ENCODE data around the gene HIPK4.

Gene HIPK4

GRCh38 chr19:40424637-40425449 lies 34.9 kb upstream of the HIPK4 start:
- Histone ChIP-seq H4K91ac (ENCODE audit: low read depth, low read length) (peak overlapping the region; percentile 80), H2AFZ (ENCODE audit: insufficient read depth, low read length, poor library complexity) (peak overlapping the region; percentile 32), H2BK12ac (ENCODE audit: low read length) (peak overlapping the region; percentile 19), H3K36me3 (ENCODE audit: control insufficient read depth in 1 of 2, insufficient read depth in 2 of 2, low read length in 2 of 2) (peaks cover 10% of the 10 kb centered on the region in 2 experiments), H3K4me3 (ENCODE audit: low read depth, low read length) (peak overlapping the region; percentile 79), H3K9me3 (ENCODE audit: insufficient read depth, low read depth, low read length) (no peaks in the 10 kb centered on the region), H3K27me3 (ENCODE audit: insufficient read depth, low read length) (no peaks in the 10 kb centered on the region), H3K4me1 (ENCODE audit: control insufficient read depth in 1 of 2, insufficient read depth in 2 of 2, low read length in 2 of 2) (peaks cover 5 to 10% of the 10 kb centered on the region in 2 experiments), H3K27ac (ENCODE audit: low read depth, low read length) (peak overlapping the region; percentile 99), H3K14ac (ENCODE audit: low read length) (peak overlapping the region; percentile 83), H4K12ac (ENCODE audit: low read depth, low read length) (peak overlapping the region; percentile 9), H3K9ac (ENCODE audit: low read length) (peak overlapping the region; percentile 88), H3K79me2 (ENCODE audit: control insufficient read depth, insufficient read depth, low read length, poor library complexity) (peaks cover 15% of the 10 kb centered on the region), H3K79me1 (ENCODE audit: low read length) (peaks cover 19% of the 10 kb centered on the region), H2BK5ac (ENCODE audit: low read depth, low read length, poor library complexity) (peak overlapping the region; percentile 98), H2AK5ac (ENCODE audit: low read length) (peak overlapping the region; percentile 40), H3K4ac (ENCODE audit: low read depth, low read length) (peak overlapping the region; percentile 59), H3K4me2 (ENCODE audit: low read length) (peak overlapping the region; percentile 94), H4K8ac (ENCODE audit: low read depth, low read length) (peak overlapping the region; percentile 82), H3K18ac (ENCODE audit: low read length) (peak overlapping the region; percentile 60), H3K23ac (ENCODE audit: low read length) (no peak overlapping the region), H2BK120ac (ENCODE audit: insufficient read depth, low read length, poor library complexity) (peak overlapping the region; percentile 27)
- DNase-seq: peak in 1 of 2 donors; percentile 27
- WGBS (ENCODE audit: extremely low coverage, insufficient coverage, insufficient read length): no CpG with 5 or more reads among the region's 28 CpGs

GRCh38 chr19:40423938-40424337 lies 34.0 kb upstream of the HIPK4 start:
- Histone ChIP-seq H3K9me3 (ENCODE audit: insufficient read depth, low read depth, low read length) (no peaks in the 10 kb centered on the region), H2AFZ (ENCODE audit: insufficient read depth, low read length, poor library complexity) (no peak overlapping the region), H2AK5ac (ENCODE audit: low read length) (no peak overlapping the region), H3K79me1 (ENCODE audit: low read length) (peaks cover 19% of the 10 kb centered on the region), H4K12ac (ENCODE audit: low read depth, low read length) (no peak overlapping the region), H3K4ac (ENCODE audit: low read depth, low read length) (peak overlapping the region; percentile 59), H3K23ac (ENCODE audit: low read length) (no peak overlapping the region), H3K18ac (ENCODE audit: low read length) (no peak overlapping the region), H4K8ac (ENCODE audit: low read depth, low read length) (no peak overlapping the region), H4K91ac (ENCODE audit: low read depth, low read length) (no peak overlapping the region), H3K79me2 (ENCODE audit: control insufficient read depth, insufficient read depth, low read length, poor library complexity) (peaks cover 15% of the 10 kb centered on the region), H3K4me1 (ENCODE audit: control insufficient read depth in 1 of 2, insufficient read depth in 2 of 2, low read length in 2 of 2) (peaks cover 5 to 10% of the 10 kb centered on the region in 2 experiments), H2BK12ac (ENCODE audit: low read length) (no peak overlapping the region), H3K27me3 (ENCODE audit: insufficient read depth, low read length) (no peaks in the 10 kb centered on the region), H3K27ac (ENCODE audit: low read depth, low read length) (no peak overlapping the region), H2BK120ac (ENCODE audit: insufficient read depth, low read length, poor library complexity) (no peak overlapping the region), H3K36me3 (ENCODE audit: control insufficient read depth in 1 of 2, insufficient read depth in 2 of 2, low read length in 2 of 2) (peaks cover 10% of the 10 kb centered on the region in 2 experiments), H3K4me2 (ENCODE audit: low read length) (no peak overlapping the region), H3K14ac (ENCODE audit: low read length) (no peak overlapping the region), H3K9ac (ENCODE audit: low read length) (no peak overlapping the region), H2BK5ac (ENCODE audit: low read depth, low read length, poor library complexity) (no peak overlapping the region), H3K4me3 (ENCODE audit: low read depth, low read length) (no peak overlapping the region)
- no CpG with 5 or more reads among the region's 6 CpGs for WGBS (ENCODE audit: extremely low coverage, insufficient coverage, insufficient read length)
- no peak for DNase-seq

GRCh38 chr19:40422748-40423566 lies 33.0 kb upstream of the HIPK4 start:
- no peak overlapping the region for H2BK120ac ChIP-seq (ENCODE audit: insufficient read depth, low read length, poor library complexity)
- H4K12ac ChIP-seq (ENCODE audit: low read depth, low read length): no peak overlapping the region
- H3K14ac ChIP-seq (ENCODE audit: low read length): no peak overlapping the region
- no peak for DNase-seq
- H3K9me3 ChIP-seq (ENCODE audit: insufficient read depth, low read depth, low read length): no peaks in the 10 kb centered on the region
- no peak overlapping the region for H2BK5ac ChIP-seq (ENCODE audit: low read depth, low read length, poor library complexity)
- H2AFZ ChIP-seq (ENCODE audit: insufficient read depth, low read length, poor library complexity): no peak overlapping the region
- H2BK12ac ChIP-seq (ENCODE audit: low read length): no peak overlapping the region
- H3K36me3 ChIP-seq (ENCODE audit: control insufficient read depth in 1 of 2, insufficient read depth in 2 of 2, low read length in 2 of 2): peaks cover 10% of the 10 kb centered on the region in 2 experiments
- no peak overlapping the region for H2AK5ac ChIP-seq (ENCODE audit: low read length)
- no peak overlapping the region for H3K27ac ChIP-seq (ENCODE audit: low read depth, low read length)
- no peak overlapping the region for H3K23ac ChIP-seq (ENCODE audit: low read length)
- H3K79me2 ChIP-seq (ENCODE audit: control insufficient read depth, insufficient read depth, low read length, poor library complexity): peaks cover 15% of the 10 kb centered on the region
- no peak overlapping the region for H3K9ac ChIP-seq (ENCODE audit: low read length)
- no peaks in the 10 kb centered on the region for H3K27me3 ChIP-seq (ENCODE audit: insufficient read depth, low read length)
- H3K4me1 ChIP-seq (ENCODE audit: control insufficient read depth in 1 of 2, insufficient read depth in 2 of 2, low read length in 2 of 2): peaks cover 5 to 10% of the 10 kb centered on the region in 2 experiments
- no peak overlapping the region for H3K4me3 ChIP-seq (ENCODE audit: low read depth, low read length)
- peak overlapping the region; percentile 5 for H3K18ac ChIP-seq (ENCODE audit: low read length)
- H3K79me1 ChIP-seq (ENCODE audit: low read length): peaks cover 19% of the 10 kb centered on the region
- no CpG with 5 or more reads among the region's 31 CpGs for WGBS (ENCODE audit: extremely low coverage, insufficient coverage, insufficient read length)
- H4K8ac ChIP-seq (ENCODE audit: low read depth, low read length): no peak overlapping the region
- peak overlapping the region; percentile 24 for H3K4ac ChIP-seq (ENCODE audit: low read depth, low read length)
- no peak overlapping the region for H3K4me2 ChIP-seq (ENCODE audit: low read length)
- no peak overlapping the region for H4K91ac ChIP-seq (ENCODE audit: low read depth, low read length)

- H4K12ac ChIP-seq (ENCODE audit: low read depth, low read length): no peak overlapping the region
- no CpG with 5 or more reads among the region's 16 CpGs for WGBS (ENCODE audit: extremely low coverage, insufficient coverage, insufficient read length)
These were observed 32.2 kb upstream of the HIPK4 start for GRCh38 chr19:40421993-40422747.

More at GRCh38 chr19:40421993-40422747, 32.2 kb upstream of the HIPK4 start:
- H3K4me2 ChIP-seq (ENCODE audit: low read length): no peak overlapping the region
- no peak overlapping the region for H4K8ac ChIP-seq (ENCODE audit: low read depth, low read length)
- H3K9ac ChIP-seq (ENCODE audit: low read length): no peak overlapping the region
- H3K9me3 ChIP-seq (ENCODE audit: insufficient read depth, low read depth, low read length): no peaks in the 10 kb centered on the region
- peaks cover 15% of the 10 kb centered on the region for H3K79me2 ChIP-seq (ENCODE audit: control insufficient read depth, insufficient read depth, low read length, poor library complexity)
- H3K4ac ChIP-seq (ENCODE audit: low read depth, low read length): peak overlapping the region; percentile 3
- no peak overlapping the region for H3K4me3 ChIP-seq (ENCODE audit: low read depth, low read length)
- no peak overlapping the region for H3K23ac ChIP-seq (ENCODE audit: low read length)
- H4K91ac ChIP-seq (ENCODE audit: low read depth, low read length): no peak overlapping the region
- peaks cover 22% of the 10 kb centered on the region for H3K79me1 ChIP-seq (ENCODE audit: low read length)
- H3K36me3 ChIP-seq (ENCODE audit: control insufficient read depth in 1 of 2, insufficient read depth in 2 of 2, low read length in 2 of 2): peaks cover 10% of the 10 kb centered on the region in 2 experiments
- no peak for DNase-seq
- H2AFZ ChIP-seq (ENCODE audit: insufficient read depth, low read length, poor library complexity): no peak overlapping the region
- no peaks in the 10 kb centered on the region for H3K27me3 ChIP-seq (ENCODE audit: insufficient read depth, low read length)
- no peak overlapping the region for H2BK12ac ChIP-seq (ENCODE audit: low read length)
- peak overlapping the region; percentile 97 for H3K27ac ChIP-seq (ENCODE audit: low read depth, low read length)
- H3K4me1 ChIP-seq (ENCODE audit: control insufficient read depth in 1 of 2, insufficient read depth in 2 of 2, low read length in 2 of 2): peaks cover 5 to 11% of the 10 kb centered on the region in 2 experiments
- H3K18ac ChIP-seq (ENCODE audit: low read length): no peak overlapping the region
- H2BK5ac ChIP-seq (ENCODE audit: low read depth, low read length, poor library complexity): no peak overlapping the region
- no peak overlapping the region for H2BK120ac ChIP-seq (ENCODE audit: insufficient read depth, low read length, poor library complexity)
- H3K14ac ChIP-seq (ENCODE audit: low read length): no peak overlapping the region
- H2AK5ac ChIP-seq (ENCODE audit: low read length): no peak overlapping the region

Data from trophoblast cell (in vitro differentiated cells and primary cell).